LNCAP (cell line): ENCODE results near the gene SLC6A6.

Experiments
- TF ChIP-seq, protein P1 (sequence below): fragments of 450-650 bp; IDR thresholded peaks from 2 replicates; pipeline ENCODE4 v1.5.1; 2017; ENCODE audit warnings: mild to moderate bottlenecking

SLC6A6 gene

GRCh38 chr3:14403619-14404155 lies 1.3 kb downstream of the SLC6A6 start:
- TF ChIP-seq, protein P1, sequence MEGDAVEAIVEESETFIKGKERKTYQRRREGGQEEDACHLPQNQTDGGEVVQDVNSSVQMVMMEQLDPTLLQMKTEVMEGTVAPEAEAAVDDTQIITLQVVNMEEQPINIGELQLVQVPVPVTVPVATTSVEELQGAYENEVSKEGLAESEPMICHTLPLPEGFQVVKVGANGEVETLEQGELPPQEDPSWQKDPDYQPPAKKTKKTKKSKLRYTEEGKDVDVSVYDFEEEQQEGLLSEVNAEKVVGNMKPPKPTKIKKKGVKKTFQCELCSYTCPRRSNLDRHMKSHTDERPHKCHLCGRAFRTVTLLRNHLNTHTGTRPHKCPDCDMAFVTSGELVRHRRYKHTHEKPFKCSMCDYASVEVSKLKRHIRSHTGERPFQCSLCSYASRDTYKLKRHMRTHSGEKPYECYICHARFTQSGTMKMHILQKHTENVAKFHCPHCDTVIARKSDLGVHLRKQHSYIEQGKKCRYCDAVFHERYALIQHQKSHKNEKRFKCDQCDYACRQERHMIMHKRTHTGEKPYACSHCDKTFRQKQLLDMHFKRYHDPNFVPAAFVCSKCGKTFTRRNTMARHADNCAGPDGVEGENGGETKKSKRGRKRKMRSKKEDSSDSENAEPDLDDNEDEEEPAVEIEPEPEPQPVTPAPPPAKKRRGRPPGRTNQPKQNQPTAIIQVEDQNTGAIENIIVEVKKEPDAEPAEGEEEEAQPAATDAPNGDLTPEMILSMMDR = no peak

- TF ChIP-seq, protein P1 = no peak
These were observed 1.8 kb downstream of the SLC6A6 start for GRCh38 chr3:14404186-14404585.

- TF ChIP-seq, protein P1 = no peak
These were observed 2.4 kb downstream of the SLC6A6 start for GRCh38 chr3:14404631-14405359.

GRCh38 chr3:14405360-14406238 lies 3.2 kb downstream of the SLC6A6 start:
- TF ChIP-seq, protein P1 = no peak

- TF ChIP-seq, protein P1 = no peak
These were observed 3.9 kb downstream of the SLC6A6 start for GRCh38 chr3:14406336-14406735.

DNA sequence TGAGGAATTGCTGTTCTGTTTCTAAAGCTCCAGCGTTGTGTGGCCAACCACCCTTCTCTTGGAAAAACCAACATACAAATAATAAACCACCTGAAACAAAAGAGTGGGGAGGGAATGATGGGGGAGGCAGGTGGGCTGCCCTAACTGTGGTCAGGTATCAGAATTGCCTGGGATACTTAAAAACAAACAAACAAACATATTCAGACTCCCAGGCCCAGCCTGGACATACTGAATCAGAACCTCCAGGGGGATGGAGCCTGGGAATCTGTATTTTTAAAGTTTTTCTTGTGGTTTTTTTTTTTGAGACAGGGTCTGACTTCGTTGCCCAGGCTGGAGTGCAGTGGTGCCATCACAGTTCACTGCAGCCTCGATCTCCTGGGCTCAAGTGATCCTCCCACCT lies 4.4 kb downstream of the SLC6A6 start:
- TF ChIP-seq, protein P1 = no peak

DNA sequence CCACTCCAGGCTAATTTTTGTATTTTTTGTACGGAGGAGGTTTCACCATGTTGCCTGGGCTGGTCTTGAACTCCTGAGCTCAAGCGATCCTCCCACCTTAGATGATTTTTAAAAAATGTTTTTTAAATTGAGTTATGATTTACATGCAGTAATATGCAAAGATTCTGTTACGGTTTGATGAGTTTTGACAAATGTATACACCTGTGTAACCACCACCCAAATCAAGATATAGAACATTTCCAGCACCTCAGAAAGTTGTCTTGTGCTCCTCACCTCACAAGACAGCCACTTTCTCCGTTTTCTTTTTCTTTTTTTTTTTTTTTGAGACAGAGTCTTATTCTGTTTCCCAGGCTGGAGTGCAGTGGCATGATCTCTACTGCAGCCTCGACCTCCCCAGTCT lies 4.8 kb downstream of the SLC6A6 start:
- TF ChIP-seq, protein P1 = no peak
